Vagina (tissue), 2 donors: ENCODE data around the gene TUBGCP2. TPM values are rescaled to one million over a fixed set of nuclear protein-coding genes. Genes with fewer than 3 reads are reported as not detected.

ENCODE experiments used
- DNase-seq, 2 donors: peaks; one replicate each; pipeline ENCODE4 v3.0.0-alpha.2; 2017; ENCODE audit errors: extremely low spot score in 2 of 2
- H3K27ac ChIP-seq: fragments of 200-600 bp; sonication (generic); one replicate; pipeline ENCODE4 v1.5.1; 2019
- H3K27me3 ChIP-seq: fragments of 200-600 bp; sonication (generic); one replicate; pipeline ENCODE4 v1.5.1; 2019
- H3K36me3 ChIP-seq, 2 donors: fragments of 200-600 bp; sonication (generic); one replicate each; pipeline ENCODE4 v1.5.1; 2017 to 2019
- H3K4me1 ChIP-seq: fragments of 200-600 bp; sonication (generic); one replicate; pipeline ENCODE4 v1.5.1; 2019
- H3K4me3 ChIP-seq, 2 donors: fragments of 200-600 bp; sonication (generic); 1 replicate in 1 of 2; 2 replicates in 1 of 2; pipeline ENCODE4 v1.5.1; 2016 to 2019
- H3K9me3 ChIP-seq: fragments of 200-600 bp; sonication (generic); one replicate; pipeline ENCODE4 v1.5.1; 2019
- POLR2A ChIP-seq, 2 donors: fragments of 450-650 bp; IDR thresholded peaks; one replicate each; pipeline ENCODE4 v1.6.1; 2017; ENCODE audit warnings: antibody characterized with exemption in 2 of 2, mild to moderate bottlenecking in 2 of 2, moderate library complexity in 2 of 2
- POLR2AphosphoS5 ChIP-seq, 2 donors: sonication (generic); formaldehyde crosslinking; IDR thresholded peaks; one replicate each; pipeline ENCODE4 v1.9.0; 2017; ENCODE audit warnings: antibody characterized with exemption in 2 of 2, mild to moderate bottlenecking in 2 of 2, low read depth in 1 of 2; ENCODE audit not compliant: insufficient read depth in 1 of 2
- intact Hi-C: fragments of 100-400 bp; cut with DNase I; formaldehyde crosslinking; loops from one replicate; pipeline ENCODE4 v1.15.1; 2023
- total RNA-seq: library from RNA; depleted of rRNA; stranded (reverse); fragments of >200 nt; gene quantifications from one replicate; pipeline ENCODE4 v1.2.3, GENCODE V29; 2016
- TF ChIP-seq, protein P1 (sequence below), 3 experiments: fragments of 450-650 bp in 2 of 3; fragments of 200-600 bp in 1 of 3; sonication (generic) in 1 of 3; IDR thresholded peaks; one replicate each; pipeline ENCODE4 v1.5.1; 2017 to 2019; ENCODE audit warnings: antibody characterized with exemption in 3 of 3, mild to moderate bottlenecking in 2 of 3, moderate library complexity in 2 of 3

The TUBGCP2 gene
- total RNA-seq, 1 donor from 2014 or later, result 41.7 TPM

DNA sequence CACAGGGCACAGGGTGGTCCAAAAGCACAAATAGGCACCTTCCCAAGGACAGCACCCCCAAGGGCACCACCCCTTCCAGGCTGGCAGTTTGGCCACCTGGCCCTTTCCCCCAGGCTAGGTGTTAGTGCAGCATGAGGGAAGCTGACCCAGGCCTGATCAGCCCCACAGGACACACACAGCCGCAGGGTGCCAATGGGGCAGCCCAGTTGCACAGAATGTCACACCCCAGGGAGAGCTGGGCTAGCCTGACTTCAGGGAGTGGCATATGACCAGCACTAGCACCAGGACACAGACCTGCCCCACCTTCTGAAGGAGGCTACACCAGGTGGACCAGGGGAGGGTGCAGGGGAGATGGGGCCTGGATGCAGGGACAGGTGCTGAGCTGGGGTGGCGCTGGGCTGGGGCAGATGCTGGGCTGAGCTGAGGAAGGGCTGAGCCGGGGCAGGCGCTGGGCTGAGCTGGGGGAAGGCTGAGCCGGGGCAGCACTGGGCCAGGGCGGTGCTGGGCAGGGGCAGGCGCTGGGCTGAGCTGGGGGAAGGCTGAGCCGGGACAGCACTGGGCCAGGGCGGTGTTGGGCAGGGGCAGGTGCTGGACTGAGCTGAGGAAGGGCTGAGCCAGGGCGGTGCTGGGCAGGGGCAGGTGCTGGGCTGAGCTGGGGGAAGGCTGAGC is 28.1 kb downstream of the TUBGCP2 start:
- TF ChIP-seq, protein P1, sequence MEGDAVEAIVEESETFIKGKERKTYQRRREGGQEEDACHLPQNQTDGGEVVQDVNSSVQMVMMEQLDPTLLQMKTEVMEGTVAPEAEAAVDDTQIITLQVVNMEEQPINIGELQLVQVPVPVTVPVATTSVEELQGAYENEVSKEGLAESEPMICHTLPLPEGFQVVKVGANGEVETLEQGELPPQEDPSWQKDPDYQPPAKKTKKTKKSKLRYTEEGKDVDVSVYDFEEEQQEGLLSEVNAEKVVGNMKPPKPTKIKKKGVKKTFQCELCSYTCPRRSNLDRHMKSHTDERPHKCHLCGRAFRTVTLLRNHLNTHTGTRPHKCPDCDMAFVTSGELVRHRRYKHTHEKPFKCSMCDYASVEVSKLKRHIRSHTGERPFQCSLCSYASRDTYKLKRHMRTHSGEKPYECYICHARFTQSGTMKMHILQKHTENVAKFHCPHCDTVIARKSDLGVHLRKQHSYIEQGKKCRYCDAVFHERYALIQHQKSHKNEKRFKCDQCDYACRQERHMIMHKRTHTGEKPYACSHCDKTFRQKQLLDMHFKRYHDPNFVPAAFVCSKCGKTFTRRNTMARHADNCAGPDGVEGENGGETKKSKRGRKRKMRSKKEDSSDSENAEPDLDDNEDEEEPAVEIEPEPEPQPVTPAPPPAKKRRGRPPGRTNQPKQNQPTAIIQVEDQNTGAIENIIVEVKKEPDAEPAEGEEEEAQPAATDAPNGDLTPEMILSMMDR (IDR thresholded peaks at IDR 0.05), result no peak
- no peak for TF ChIP-seq POLR2A (IDR thresholded peaks at IDR 0.05)
- no peak for TF ChIP-seq POLR2AphosphoS5 (IDR thresholded peaks at IDR 0.05; ENCODE audit: insufficient read depth in 1 of 2, low read depth in 1 of 2)
- no peaks in the 10 kb centered on the region for H3K9me3 ChIP-seq
- H3K4me1 ChIP-seq, result peaks cover 16% of the 10 kb centered on the region
- intact Hi-C loops, result no loop called here
- peaks cover 2 to 69% of the 10 kb centered on the region in 2 donors for H3K36me3 ChIP-seq
- H3K27me3 ChIP-seq, result no peaks in the 10 kb centered on the region
- no peak overlapping the region for H3K4me3 ChIP-seq
- DNase-seq, result no peak
- H3K27ac ChIP-seq, result no peak overlapping the region

DNA sequence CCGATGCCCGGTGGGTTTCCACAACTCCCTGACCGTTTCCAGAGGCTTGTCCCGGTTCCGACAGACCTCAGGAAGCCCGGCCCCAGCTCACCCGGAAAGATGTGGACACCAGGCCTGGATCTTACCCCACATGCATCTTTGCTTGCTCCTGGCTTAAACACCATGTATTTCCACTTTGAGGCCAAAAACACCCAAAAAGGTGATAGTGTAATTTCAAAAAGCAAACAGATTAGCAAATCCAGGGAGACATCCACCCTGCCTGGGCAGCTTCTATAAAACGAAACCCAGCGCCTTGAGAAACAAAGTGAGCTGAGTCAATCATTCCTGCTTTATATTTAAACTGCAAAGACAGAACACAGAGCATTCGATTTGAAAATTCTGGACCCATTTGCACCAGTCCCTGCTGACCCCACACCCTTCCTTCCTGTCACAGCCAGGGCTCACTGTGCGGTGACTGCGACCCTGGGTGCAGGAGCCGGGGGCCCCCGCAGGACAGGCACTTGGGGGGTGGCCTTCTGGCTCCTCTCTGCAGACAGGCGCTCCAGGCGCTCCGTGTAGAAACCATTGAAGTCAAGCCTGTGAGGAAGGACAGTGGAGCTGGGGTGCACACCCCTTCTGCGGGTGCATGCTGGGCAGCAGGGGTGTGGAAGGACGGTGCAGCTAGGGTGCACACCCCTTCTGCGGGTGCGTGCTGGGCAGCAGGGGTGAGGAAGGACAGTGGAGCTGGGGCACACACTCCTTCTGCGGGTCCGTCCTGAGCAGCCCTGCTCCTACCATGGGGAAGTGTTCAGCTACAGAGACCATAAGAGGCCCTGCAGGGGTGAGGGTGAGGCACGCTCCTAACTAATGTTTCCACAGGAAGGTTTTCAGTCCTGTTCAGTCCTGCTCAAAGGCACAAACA is 29.1 kb downstream of the TUBGCP2 start:
- H3K27me3 ChIP-seq, result no peaks in the 10 kb centered on the region
- H3K4me3 ChIP-seq, result no peak overlapping the region
- DNase-seq, result no peak
- H3K27ac ChIP-seq, result no peak overlapping the region
- H3K4me1 ChIP-seq, result peaks cover 16% of the 10 kb centered on the region
- no peaks in the 10 kb centered on the region for H3K9me3 ChIP-seq
- TF ChIP-seq, protein P1 (IDR thresholded peaks at IDR 0.05), result no peak
- TF ChIP-seq POLR2AphosphoS5 (IDR thresholded peaks at IDR 0.05; ENCODE audit: insufficient read depth in 1 of 2, low read depth in 1 of 2) (no peak), POLR2A (IDR thresholded peaks at IDR 0.05) (no peak)
- intact Hi-C loops, result no loop called here
- peaks cover 2 to 60% of the 10 kb centered on the region in 2 donors for H3K36me3 ChIP-seq

DNA sequence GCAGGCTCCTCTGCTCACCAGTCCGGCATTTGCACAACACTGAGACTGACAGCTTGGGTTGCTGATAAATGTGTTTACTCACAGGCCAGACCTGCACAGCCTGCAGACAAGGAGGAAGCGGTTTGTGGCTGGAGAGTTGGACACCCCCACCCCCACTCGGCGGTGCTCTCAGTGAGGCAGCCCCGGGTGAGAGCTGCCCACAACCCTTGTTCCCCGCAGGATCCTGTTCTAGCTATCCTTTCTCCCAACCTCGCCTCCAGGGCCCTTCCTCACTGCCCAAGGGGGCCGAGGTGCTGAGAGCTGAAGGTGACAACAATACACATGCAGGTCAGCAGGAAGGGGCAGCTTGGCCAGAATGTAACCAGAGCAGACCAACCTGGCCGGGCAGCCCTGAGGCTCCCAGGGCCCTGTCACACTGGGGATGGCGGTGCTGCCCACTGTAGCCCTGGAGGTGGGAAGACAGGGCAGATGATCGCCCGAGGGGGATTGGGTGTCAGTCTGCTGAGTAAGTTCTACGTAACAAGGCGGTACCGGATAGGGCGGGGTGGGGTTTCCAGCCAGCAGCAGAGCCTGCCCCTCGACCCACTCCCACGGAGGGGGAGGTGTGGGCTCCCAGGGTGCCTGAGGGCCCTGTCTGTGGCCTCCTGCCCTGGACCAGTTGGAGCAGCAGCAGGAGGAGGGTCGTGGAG is 30.0 kb downstream of the TUBGCP2 start:
- Histone ChIP-seq H3K4me3 (no peak overlapping the region), H3K9me3 (no peaks in the 10 kb centered on the region), H3K36me3 (peaks cover 2 to 51% of the 10 kb centered on the region in 2 donors), H3K4me1 (peaks cover 16% of the 10 kb centered on the region), H3K27me3 (no peaks in the 10 kb centered on the region), H3K27ac (no peak overlapping the region)
- intact Hi-C loops, result no loop called here
- TF ChIP-seq, protein P1 (IDR thresholded peaks at IDR 0.05), result no peak
- TF ChIP-seq POLR2AphosphoS5 (IDR thresholded peaks at IDR 0.05; ENCODE audit: insufficient read depth in 1 of 2, low read depth in 1 of 2), result peak in 1 of 2 donors; percentile 45
- DNase-seq, result no peak

DNA sequence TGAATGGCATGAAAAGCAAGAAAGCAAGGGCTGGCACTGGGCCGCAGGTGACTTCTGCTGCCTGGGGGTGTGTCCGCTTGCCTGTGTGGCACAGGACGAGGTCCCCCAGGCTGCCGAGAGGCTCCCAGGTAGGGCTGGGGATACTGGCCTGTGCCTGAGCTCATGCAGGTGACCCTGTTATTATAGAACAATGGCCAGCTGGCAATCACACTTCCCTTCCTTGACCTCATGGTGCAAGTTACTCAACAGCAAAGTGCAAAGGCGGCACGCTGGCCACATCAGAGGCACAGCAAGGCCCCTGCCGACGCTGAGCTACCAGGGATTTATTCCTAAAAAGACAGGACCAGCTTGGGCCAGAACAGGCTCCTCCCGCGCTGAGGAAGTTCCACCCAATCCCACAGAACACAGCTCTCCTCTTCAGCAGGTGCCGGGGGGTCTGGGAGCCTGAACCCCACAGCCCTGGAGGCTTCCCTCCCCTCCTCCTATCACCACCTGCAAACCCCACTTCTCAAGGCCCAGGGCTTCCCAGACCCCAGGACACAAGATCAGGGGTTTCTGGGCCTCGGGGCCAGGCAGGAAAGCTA is 30.6 kb downstream of the TUBGCP2 start:
- no peaks in the 10 kb centered on the region for H3K9me3 ChIP-seq
- peaks cover 2 to 45% of the 10 kb centered on the region in 2 donors for H3K36me3 ChIP-seq
- no peak for DNase-seq
- intact Hi-C loops, result no loop called here
- TF ChIP-seq, protein P1 (IDR thresholded peaks at IDR 0.05), result no peak
- TF ChIP-seq POLR2A (IDR thresholded peaks at IDR 0.05) (no peak), POLR2AphosphoS5 (IDR thresholded peaks at IDR 0.05; ENCODE audit: insufficient read depth in 1 of 2, low read depth in 1 of 2) (no peak)
- H3K27ac ChIP-seq, result no peak overlapping the region
- H3K4me3 ChIP-seq, result no peak overlapping the region
- H3K4me1 ChIP-seq, result peaks cover 16% of the 10 kb centered on the region
- no peaks in the 10 kb centered on the region for H3K27me3 ChIP-seq
